IMR-90 (cell line): ENCODE results near the gene BGN. TPM values are rescaled to one million over a fixed set of nuclear protein-coding genes. Genes with fewer than 3 reads are reported as not detected.
A peak's percentile ranks its signal among the peaks of the same experiment; 100 is the strongest.

Experiments used
- ATAC-seq: fragments of 200-7000 bp; cut with Tn5 transposase; 2 replicates; pipeline ENCODE4 v1.9.1; 2020; ENCODE audit warnings: low read depth, mild to moderate bottlenecking, moderate library complexity
- BruUV-seq: library from RNA; stranded (reverse); fragments of 400-500 nt; replicated peaks from 2 replicates; lab custom pipeline; 2021; lab: Mats Ljungman, UMichigan
- CTCF ChIA-PET: fragments of 300-600 bp; formaldehyde crosslinking; extraction: SDS; loops from one replicate; lab custom pipeline; 2021; ENCODE audit warnings: antibody characterized with exemption; lab: Yijun Ruan, JAX
- POLR2A ChIA-PET: fragments of 300-600 bp; sonication (Branson Sonifier 250); formaldehyde crosslinking; loops from one replicate; lab custom pipeline; 2022; ENCODE audit warnings: antibody characterized with exemption; ENCODE audit not compliant: unreplicated experiment; lab: Charles Lee
- DNase-seq: peaks from one replicate; pipeline ENCODE4 v3.0.0; 2013
- H2AFZ ChIP-seq: replicated peaks from 2 replicates; pipeline ENCODE3; 2013; ENCODE audit warnings: low read length, mild to moderate bottlenecking; ENCODE audit not compliant: poor library complexity
- H2AK5ac ChIP-seq: 2 replicates; pipeline ENCODE4 v1.6.1; 2013; ENCODE audit warnings: low read depth, low read length, inconsistent platforms
- H2AK9ac ChIP-seq: replicated peaks from 2 replicates; pipeline ENCODE3; 2013; ENCODE audit warnings: mild to moderate bottlenecking, low read depth, low read length, moderate library complexity; ENCODE audit not compliant: poor library complexity
- H2BK120ac ChIP-seq: 2 replicates; pipeline ENCODE4 v1.6.1; 2013; ENCODE audit warnings: low read depth, low read length, inconsistent platforms
- H2BK15ac ChIP-seq: 3 replicates; pipeline ENCODE4 v1.6.1; 2013; ENCODE audit warnings: low read depth, low read length, inconsistent platforms
- H2BK20ac ChIP-seq: 2 replicates; pipeline ENCODE4 v1.6.1; 2013; ENCODE audit warnings: low read depth, mild to moderate bottlenecking, inconsistent platforms, low read length, moderate library complexity
- H2BK5ac ChIP-seq: 2 replicates; pipeline ENCODE4 v1.6.1; 2013; ENCODE audit warnings: mild to moderate bottlenecking, low read depth, low read length, inconsistent platforms; ENCODE audit not compliant: poor library complexity, severe bottlenecking
- H3K14ac ChIP-seq: replicated peaks from 2 replicates; pipeline ENCODE4 v1.6.1; 2013; ENCODE audit warnings: low read depth, low read length, inconsistent platforms
- H3K18ac ChIP-seq: 2 replicates; pipeline ENCODE4 v1.6.1; 2013; ENCODE audit warnings: low read depth, low read length, control low read depth
- H3K23ac ChIP-seq: 2 replicates; pipeline ENCODE4 v1.6.1; 2013; ENCODE audit warnings: low read depth, low read length, inconsistent platforms
- H3K27ac ChIP-seq: 2 replicates; pipeline ENCODE4 v1.5.1; 2013; ENCODE audit warnings: mild to moderate bottlenecking, control low read depth, low read length; ENCODE audit not compliant: insufficient read depth
- H3K27me3 ChIP-seq: 2 replicates; pipeline ENCODE4 v1.6.1; 2013; ENCODE audit warnings: low read length; ENCODE audit not compliant: control insufficient read depth, insufficient read depth
- H3K36me3 ChIP-seq: 2 replicates; pipeline ENCODE4 v1.6.1; 2013; ENCODE audit warnings: low read length, mixed read lengths; ENCODE audit not compliant: control insufficient read depth, insufficient read depth
- H3K4ac ChIP-seq: 2 replicates; pipeline ENCODE4 v1.6.1; 2013; ENCODE audit warnings: low read depth, low read length, inconsistent platforms
- H3K4me1 ChIP-seq: 2 replicates; pipeline ENCODE4 v1.6.1; 2013; ENCODE audit warnings: low read length, mixed read lengths; ENCODE audit not compliant: control insufficient read depth, insufficient read depth
- H3K4me2 ChIP-seq: 2 replicates; pipeline ENCODE4 v1.6.1; 2013; ENCODE audit warnings: low read depth, mild to moderate bottlenecking, control low read depth, low read length, moderate library complexity
- H3K4me3 ChIP-seq: 2 replicates; pipeline ENCODE4 v1.5.1; 2013; ENCODE audit warnings: low read depth, mild to moderate bottlenecking, control low read depth, low read length, moderate library complexity; ENCODE audit not compliant: insufficient read depth
- H3K56ac ChIP-seq: 2 replicates; pipeline ENCODE4 v1.6.1; 2013; ENCODE audit warnings: low read length, inconsistent platforms; ENCODE audit not compliant: insufficient read depth; ENCODE audit errors: extremely low read depth
- H3K79me1 ChIP-seq, 2 experiments: 2 replicates each; pipeline ENCODE4 v1.6.1; 2013; ENCODE audit warnings: low read length in 2 of 2, inconsistent platforms in 1 of 2, low read depth in 1 of 2
- H3K9ac ChIP-seq: 2 replicates; pipeline ENCODE4 v1.6.1; 2013; ENCODE audit warnings: low read depth, low read length, control low read depth
- H3K9me1 ChIP-seq: 2 replicates; pipeline ENCODE4 v1.6.1; 2013; ENCODE audit warnings: low read length, inconsistent platforms; ENCODE audit not compliant: insufficient read depth
- H3K9me3 ChIP-seq: 2 replicates; pipeline ENCODE4 v1.6.1; 2013; ENCODE audit warnings: low read length; ENCODE audit not compliant: control insufficient read depth, insufficient read depth
- H4K20me1 ChIP-seq: 2 replicates; pipeline ENCODE4 v1.6.1; 2013; ENCODE audit warnings: low read length, inconsistent platforms; ENCODE audit not compliant: insufficient read depth
- H4K5ac ChIP-seq: 2 replicates; pipeline ENCODE4 v1.6.1; 2013; ENCODE audit warnings: mild to moderate bottlenecking, low read depth, low read length, control low read depth
- H4K8ac ChIP-seq, 2 experiments: 2 replicates each; pipeline ENCODE4 v1.6.1; 2013; ENCODE audit warnings: low read depth in 2 of 2, low read length in 2 of 2, control low read depth in 1 of 2, inconsistent platforms in 1 of 2
- H4K91ac ChIP-seq: 2 replicates; pipeline ENCODE4 v1.6.1; 2013; ENCODE audit warnings: low read depth, low read length, inconsistent platforms; ENCODE audit not compliant: insufficient read depth
- BHLHE40 ChIP-seq: fragments of 150-350 bp; IDR thresholded peaks from 2 replicates; pipeline ENCODE4 v1.6.1; 2016; ENCODE audit warnings: mild to moderate bottlenecking, low read depth, low read length
- CHD1 ChIP-seq: IDR thresholded peaks from 2 replicates; pipeline ENCODE4 v1.6.1; 2012; ENCODE audit warnings: low read depth, low read length, improper control_type of control experiment
- FOS ChIP-seq: fragments of 150-350 bp; IDR thresholded peaks from 2 replicates; pipeline ENCODE4 v1.6.1; 2016; ENCODE audit warnings: low read depth, low read length
- MAFK ChIP-seq: IDR thresholded peaks from 2 replicates; pipeline ENCODE4 v1.6.1; 2012; ENCODE audit warnings: low read depth, low read length, improper control_type of control experiment
- MAZ ChIP-seq: IDR thresholded peaks from 2 replicates; pipeline ENCODE4 v1.6.1; 2012; ENCODE audit warnings: low read depth, mild to moderate bottlenecking, low read length, improper control_type of control experiment, moderate library complexity, borderline replicate concordance
- MXI1 ChIP-seq: IDR thresholded peaks from 2 replicates; pipeline ENCODE4 v1.6.1; 2012; ENCODE audit warnings: low read depth, mild to moderate bottlenecking, low read length, moderate library complexity, borderline replicate concordance
- POLR2A ChIP-seq: IDR thresholded peaks from 2 replicates; pipeline ENCODE4 v1.6.1; 2012; ENCODE audit warnings: mild to moderate bottlenecking, low read depth, low read length
- RAD21 ChIP-seq: IDR thresholded peaks from 2 replicates; pipeline ENCODE4 v1.6.1; 2012; ENCODE audit warnings: low read length, improper control_type of control experiment
- RCOR1 ChIP-seq: IDR thresholded peaks from 2 replicates; pipeline ENCODE4 v1.6.1; 2012; ENCODE audit warnings: mild to moderate bottlenecking, low read length, improper control_type of control experiment; ENCODE audit not compliant: insufficient replicate concordance
- WGBS, 2 experiments: methylation state at CpG; one replicate each; pipeline versions ENCODE4 v1.1.5 to v1.1.7; 2013; ENCODE audit warnings: missing lambda C conversion rate in 2 of 2; ENCODE audit not compliant: insufficient read length in 1 of 2; ENCODE audit errors: extremely low coverage in 2 of 2; 5-methylcytosine and 5-hydroxymethylcytosine counted together
- dilution Hi-C: fragments of 300-500 bp; cut with HindIII; formaldehyde crosslinking; loops from one replicate; pipeline ENCODE4 v1.14.3; 2018; ENCODE audit warnings: low sequenced_read_pairs; ENCODE audit not compliant: unreplicated experiment
- in situ Hi-C: fragments of 300-500 bp; cut with MboI; formaldehyde crosslinking; loops from 3 replicates; pipeline ENCODE4 v1.14.3; 2019; ENCODE audit warnings: low sequenced_read_pairs, inconsistent platforms, mixed read lengths
- intact Hi-C: fragments of 100-400 bp; cut with micrococcal nuclease; formaldehyde crosslinking; loops from 2 replicates; pipeline ENCODE4 v1.10.0; 2022
- polyA plus RNA-seq, 3 experiments: library from polyadenylated mRNA; depleted of rRNA; stranded (reverse); fragments of >200 nt; gene quantifications; 2 replicates each; pipeline ENCODE4 v1.2.3, GENCODE V29; 2012; ENCODE audit warnings: low replicate concordance in 1 of 3
- total RNA-seq: library from RNA; depleted of rRNA; stranded (reverse); fragments of >200 nt; gene quantifications from 2 replicates; pipeline ENCODE4 v1.2.3, GENCODE V29; 2012
- TF ChIP-seq, protein P1 (sequence below): conservative IDR thresholded peaks from 2 replicates; pipeline ENCODE4 v1.5.1; 2012; ENCODE audit warnings: mild to moderate bottlenecking, low read depth, low read length, improper control_type of control experiment
- TF ChIP-seq, protein P2 (sequence below): fragments of 150-350 bp; IDR thresholded peaks from 2 replicates; pipeline ENCODE4 v1.6.1; 2017; ENCODE audit warnings: mild to moderate bottlenecking, antibody characterized with exemption, low read length, low read depth

BGN gene
- total and polyA plus RNA-seq, 2 of the 4 experiments (the other 2 are of a cell fraction) = 11.3 to 298 TPM

DNA sequence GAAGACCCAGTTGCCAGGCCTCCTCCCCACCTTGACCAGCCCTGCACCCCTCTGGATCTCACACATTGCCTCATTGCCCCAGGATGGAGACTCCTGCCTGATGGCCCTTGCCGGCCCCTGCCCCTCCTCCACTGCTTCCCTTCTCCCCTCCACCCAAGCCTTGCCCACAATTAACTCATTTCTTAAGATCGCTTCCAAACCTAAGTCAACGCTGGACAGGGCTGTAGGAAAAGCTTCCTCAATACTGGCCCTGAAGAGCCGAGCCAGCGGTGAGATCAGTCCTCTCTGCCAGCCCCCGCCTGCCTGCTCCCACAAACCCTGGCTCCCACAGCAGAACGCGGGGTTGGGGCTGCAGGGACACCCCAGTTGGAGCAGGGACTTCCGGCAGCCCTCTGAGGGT lies 16.9 kb upstream of the BGN start:
- 64% methylated on average over 7 of the region's 9 CpGs; no CpG with 5 or more reads in 1 of the 2 experiments for WGBS, 2 experiments
- ChIA-PET CTCF (no interaction called here), POLR2A (no interaction called here)
- Histone ChIP-seq H3K4me1 (peaks cover 23% of the 10 kb centered on the region), H4K8ac (peak overlapping the region; percentile 91 to 93; a peak in 2 of 4 replicates), H3K9me1 (peaks cover 23% of the 10 kb centered on the region), H3K27ac (no peak overlapping the region), H3K36me3 (no peaks in the 10 kb centered on the region), H3K79me1 (peaks cover 0 to 5% of the 10 kb centered on the region in 2 experiments; a peak in 1 of 4 replicates), H4K5ac (peak overlapping the region; percentile 82; the same call in 1 of the 2 replicates), H3K4me2 (no peak overlapping the region), H2AFZ (peak overlapping the region; percentile 67), H2BK20ac (peak overlapping the region; percentile 99), H3K9me3 (no peaks in the 10 kb centered on the region), H3K23ac (no peak overlapping the region), H3K14ac (no peak overlapping the region; the same call in 1 of the 2 replicates), H2AK5ac (peak overlapping the region; percentile 98), H3K4ac (peak overlapping the region; percentile 99), H3K18ac (peak overlapping the region; percentile 78; the same call in 1 of the 2 replicates), H3K9ac (no peak overlapping the region), H3K27me3 (no peaks in the 10 kb centered on the region), H2BK15ac (peak overlapping the region; percentile 100; the same call in 2 of the 3 replicates), H4K91ac (peak overlapping the region; percentile 98; the same call in 1 of the 2 replicates), H3K56ac (no peak overlapping the region), H4K20me1 (no peaks in the 10 kb centered on the region), H2BK5ac (no peak overlapping the region), H3K4me3 (no peak overlapping the region), H2AK9ac (peak overlapping the region; percentile 94), H2BK120ac (peak overlapping the region; percentile 99)
- dilution Hi-C loops = no loop called here
- intact Hi-C loops = no loop called here
- BruUV-seq = no TSS peak
- TF ChIP-seq MAFK (no peak), CHD1 (no peak), BHLHE40 (no peak), FOS (no peak), MAZ (no peak), POLR2A (no peak), MXI1 (no peak), RAD21 (no peak), RCOR1 (no peak)
- TF ChIP-seq, protein P1, sequence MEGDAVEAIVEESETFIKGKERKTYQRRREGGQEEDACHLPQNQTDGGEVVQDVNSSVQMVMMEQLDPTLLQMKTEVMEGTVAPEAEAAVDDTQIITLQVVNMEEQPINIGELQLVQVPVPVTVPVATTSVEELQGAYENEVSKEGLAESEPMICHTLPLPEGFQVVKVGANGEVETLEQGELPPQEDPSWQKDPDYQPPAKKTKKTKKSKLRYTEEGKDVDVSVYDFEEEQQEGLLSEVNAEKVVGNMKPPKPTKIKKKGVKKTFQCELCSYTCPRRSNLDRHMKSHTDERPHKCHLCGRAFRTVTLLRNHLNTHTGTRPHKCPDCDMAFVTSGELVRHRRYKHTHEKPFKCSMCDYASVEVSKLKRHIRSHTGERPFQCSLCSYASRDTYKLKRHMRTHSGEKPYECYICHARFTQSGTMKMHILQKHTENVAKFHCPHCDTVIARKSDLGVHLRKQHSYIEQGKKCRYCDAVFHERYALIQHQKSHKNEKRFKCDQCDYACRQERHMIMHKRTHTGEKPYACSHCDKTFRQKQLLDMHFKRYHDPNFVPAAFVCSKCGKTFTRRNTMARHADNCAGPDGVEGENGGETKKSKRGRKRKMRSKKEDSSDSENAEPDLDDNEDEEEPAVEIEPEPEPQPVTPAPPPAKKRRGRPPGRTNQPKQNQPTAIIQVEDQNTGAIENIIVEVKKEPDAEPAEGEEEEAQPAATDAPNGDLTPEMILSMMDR = no peak
- TF ChIP-seq, protein P2, sequence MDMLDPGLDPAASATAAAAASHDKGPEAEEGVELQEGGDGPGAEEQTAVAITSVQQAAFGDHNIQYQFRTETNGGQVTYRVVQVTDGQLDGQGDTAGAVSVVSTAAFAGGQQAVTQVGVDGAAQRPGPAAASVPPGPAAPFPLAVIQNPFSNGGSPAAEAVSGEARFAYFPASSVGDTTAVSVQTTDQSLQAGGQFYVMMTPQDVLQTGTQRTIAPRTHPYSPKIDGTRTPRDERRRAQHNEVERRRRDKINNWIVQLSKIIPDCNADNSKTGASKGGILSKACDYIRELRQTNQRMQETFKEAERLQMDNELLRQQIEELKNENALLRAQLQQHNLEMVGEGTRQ = no peak
- no peak for ATAC-seq
- in situ Hi-C loops = no loop called here
- DNase-seq = no peak
